K562 (cell line): ENCODE measurements around the gene RFPL1. TPM values are rescaled to one million over a fixed set of nuclear protein-coding genes. Genes with fewer than 3 reads are reported as not detected.

ENCODE experiments used
- ATAC-seq: fragments of 200-7000 bp; cut with Tn5 transposase; 3 replicates; pipeline ENCODE4 v1.9.1; 2020; ENCODE audit warnings: moderate library complexity
- BruUV-seq: library from RNA; stranded (reverse); fragments of 400-500 nt; replicated peaks from 2 replicates; lab custom pipeline; 2021; lab: Mats Ljungman, UMichigan
- CTCF ChIA-PET: fragments of 300-600 bp; formaldehyde crosslinking; extraction: SDS; loops from one replicate; lab custom pipeline; 2021; ENCODE audit warnings: low intra/inter-chr PET ratio; lab: Yijun Ruan, JAX
- POLR2A ChIA-PET: fragments of 300-600, 350-650 bp; sonication (Branson Sonifier 250); formaldehyde crosslinking; extraction: SDS; loops from one replicate; lab custom pipeline; 2021; ENCODE audit warnings: antibody characterized with exemption, inconsistent platforms; lab: Yijun Ruan, JAX
- DNase-seq, 4 experiments: peaks; one replicate each; pipeline versions ENCODE4 v3.0.0 to v3.0.0-alpha.2; 2011 to 2018; ENCODE audit warnings: low spot score in 3 of 4, mixed read lengths in 3 of 4; ENCODE audit errors: extremely low read depth in 1 of 4
- FAIRE-seq: peaks from 2 replicates; lab custom pipeline; 2011; peaks lifted over from hg19 to GRCh38; lab: Jason Lieb, UNC
- H2AFZ ChIP-seq: 2 replicates; pipeline ENCODE4 v1.6.0; 2011; ENCODE audit warnings: low read depth, low read length, control low read depth, inconsistent platforms
- H3K27ac ChIP-seq: fragments of 200-600 bp; 3 replicates; pipeline ENCODE4 v1.8.0; 2011; ENCODE audit warnings: low read depth, mild to moderate bottlenecking, control low read depth, inconsistent platforms, low read length, moderate library complexity, mixed read lengths; ENCODE audit errors: extremely low read depth
- H3K27me3 ChIP-seq, 2 experiments: fragments of 300-600 bp in 1 of 2; 2 replicates in 1 of 2; 3 replicates in 1 of 2; pipeline versions ENCODE4 v1.6.0 to v1.8.0; 2011; ENCODE audit warnings: inconsistent platforms in 2 of 2, low read length in 2 of 2, mild to moderate bottlenecking in 1 of 2, mixed read lengths in 1 of 2, moderate library complexity in 1 of 2; ENCODE audit not compliant: control insufficient read depth in 2 of 2, insufficient read depth in 2 of 2
- H3K36me3 ChIP-seq: fragments of 300-600 bp; 3 replicates; pipeline ENCODE4 v1.8.0; 2011; ENCODE audit warnings: mild to moderate bottlenecking, low read length, inconsistent platforms; ENCODE audit not compliant: control insufficient read depth, insufficient read depth
- H3K4me1 ChIP-seq, 2 experiments: fragments of 200-600 bp in 1 of 2; replicated peaks in 1 of 2; 2 replicates in 1 of 2; 3 replicates in 1 of 2; pipeline versions ENCODE4 v1.5.1 to v1.8.0; 2011; ENCODE audit warnings: inconsistent platforms in 2 of 2, low read length in 2 of 2, mild to moderate bottlenecking in 1 of 2, mixed read lengths in 1 of 2, moderate library complexity in 1 of 2; ENCODE audit not compliant: control insufficient read depth in 2 of 2, insufficient read depth in 2 of 2
- H3K4me2 ChIP-seq: 2 replicates; pipeline ENCODE4 v1.6.1; 2011; ENCODE audit warnings: low read length, control low read depth, inconsistent platforms, mixed read lengths; ENCODE audit not compliant: insufficient read depth
- H3K4me3 ChIP-seq: fragments of 200-600 bp; sonication (generic), shearing (Covaris generic); 2 replicates; pipeline ENCODE4 v1.5.1; 2016; ENCODE audit warnings: control low read depth, inconsistent platforms
- H3K79me2 ChIP-seq: fragments of 200-600 bp; 3 replicates; pipeline ENCODE4 v1.8.0; 2011; ENCODE audit warnings: low read length, inconsistent platforms; ENCODE audit not compliant: control insufficient read depth, insufficient read depth
- H3K9ac ChIP-seq, 2 experiments: 2 replicates each; pipeline versions ENCODE4 v1.6.0 to v1.6.1; 2011; ENCODE audit warnings: low read depth in 2 of 2, low read length in 2 of 2, control low read depth in 1 of 2, inconsistent platforms in 1 of 2, mild to moderate bottlenecking in 1 of 2, mixed read lengths in 1 of 2; ENCODE audit not compliant: insufficient read depth in 1 of 2
- H3K9me1 ChIP-seq: one replicate; pipeline ENCODE4 v1.6.0; 2011; ENCODE audit warnings: inconsistent platforms, mild to moderate bottlenecking, low read length, moderate library complexity; ENCODE audit not compliant: control insufficient read depth, insufficient read depth
- H3K9me3 ChIP-seq: replicated peaks from 2 replicates; pipeline ENCODE4 v1.5.1; 2011; ENCODE audit warnings: low read depth, low read length, inconsistent platforms; ENCODE audit not compliant: control insufficient read depth, insufficient read depth
- H4K20me1 ChIP-seq: replicated peaks from 2 replicates; pipeline ENCODE4 v1.6.1; 2011; ENCODE audit warnings: low read length, inconsistent platforms, mixed read lengths; ENCODE audit not compliant: control insufficient read depth, insufficient read depth
- GABPB1 ChIP-seq: sonication (generic); formaldehyde crosslinking; IDR thresholded peaks from 2 replicates; pipeline ENCODE4 v1.8.0; 2022; ENCODE audit warnings: mild to moderate bottlenecking, missing genetic modification reagents
- HDAC6 ChIP-seq: IDR thresholded peaks from 2 replicates; pipeline ENCODE4 v1.6.1; 2012; ENCODE audit warnings: low read depth, mild to moderate bottlenecking, control low read depth, inconsistent platforms, low read length, moderate library complexity
- HMGN3 ChIP-seq: IDR thresholded peaks from 2 replicates; pipeline ENCODE4 v1.6.1; 2011; ENCODE audit warnings: borderline replicate concordance, low read depth, mild to moderate bottlenecking, mixed read lengths, low read length; ENCODE audit not compliant: insufficient read length; ENCODE audit errors: extremely low read depth
- RFX1 ChIP-seq: fragments of 450-650 bp; IDR thresholded peaks from 2 replicates; pipeline ENCODE4 v1.6.1; 2016; ENCODE audit warnings: mild to moderate bottlenecking, moderate library complexity
- SMARCA4 ChIP-seq: fragments of 450-650 bp; IDR thresholded peaks from 2 replicates; pipeline ENCODE4 v1.6.1; 2016
- ZNF780A ChIP-seq: fragments of 250-450 bp; sonication (Bioruptor Pico); IDR thresholded peaks from 2 replicates; pipeline ENCODE4 v1.5.0; 2021; ENCODE audit warnings: mild to moderate bottlenecking
- WGBS: fragments of 100-300 bp; shearing (Covaris generic); methylation state at CpG from one replicate; pipeline ENCODE4 v1.1.6; 2016; ENCODE audit warnings: low coverage, mixed read lengths; ENCODE audit not compliant: insufficient coverage; ENCODE audit errors: missing lambda C conversion rate; 5-methylcytosine and 5-hydroxymethylcytosine counted together
- in situ Hi-C: fragments of 300-500 bp; cut with MboI; formaldehyde crosslinking; loops from 4 replicates; pipeline ENCODE4 v1.15.0; 2018; ENCODE audit warnings: inconsistent platforms, mixed read lengths
- intact Hi-C: fragments of 100-400 bp; cut with micrococcal nuclease; formaldehyde crosslinking; loops from 2 replicates; pipeline ENCODE4 v1.14.2; 2022
- polyA plus RNA-seq, 8 experiments: library from polyadenylated mRNA; depleted of rRNA in 4 of 8; stranded (reverse) in 5 of 8; unstranded in 3 of 8; fragments of >200 nt; fragmentation: Nextera tagmentation in 2 of 8; fragmentation: Illumina TruSeq in 1 of 8; extraction: Ambion mirVana in 2 of 8; extraction: Trizol in 1 of 8; gene quantifications; 2 replicates each; pipeline versions ENCODE4 v1.2.1 to v1.2.3, GENCODE V29; 2011 to 2014; ENCODE audit warnings: inconsistent platforms in 1 of 8, missing spikeins in 1 of 8
- total RNA-seq, 7 experiments: library from RNA; depleted of rRNA in 6 of 7; stranded (reverse); fragments of >200 nt in 6 of 7; fragmentation: Illumina TruSeq in 2 of 7; extraction: Trizol in 2 of 7; gene quantifications; 2 replicates each; pipeline versions ENCODE4 v1.2.1 to v1.2.3, GENCODE V29; 2011 to 2021; ENCODE audit warnings: low replicate concordance in 1 of 7
- TF ChIP-seq, protein P1 (sequence below): fragments of 150-350 bp; conservative IDR thresholded peaks from 2 replicates; pipeline ENCODE4 v1.6.1; 2014; ENCODE audit warnings: low read length
- TF ChIP-seq, protein P2 (sequence below): fragments of 200-400 bp; formaldehyde crosslinking; IDR thresholded peaks from 2 replicates; pipeline ENCODE4 v1.6.1; 2017; ENCODE audit warnings: mild to moderate bottlenecking, low read depth, low read length, moderate library complexity

RFPL1 gene
- total and polyA plus RNA-seq, 9 of the 15 experiments (the other 6 are each of a cell fraction or from before 2014, with no cell fraction given): not detected

DNA sequence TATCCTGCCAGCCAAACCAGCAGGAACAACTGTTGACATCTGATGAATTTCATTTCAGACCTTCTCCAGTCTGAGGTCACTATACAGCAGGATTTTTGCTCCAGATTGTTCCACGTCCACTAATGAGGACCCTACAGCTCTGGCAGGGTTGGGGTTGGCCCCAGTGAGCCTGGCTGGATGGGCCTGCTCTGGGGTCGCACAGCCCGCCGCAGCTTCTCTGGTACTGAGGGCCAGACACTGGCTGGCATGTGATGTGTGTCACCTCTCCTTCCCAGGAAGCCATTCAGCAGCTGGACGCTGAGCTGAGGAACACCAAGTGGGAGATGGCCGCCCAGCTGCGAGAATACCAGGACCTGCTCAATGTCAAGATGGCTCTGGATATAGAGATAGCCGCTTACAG is 47.1 kb downstream of the RFPL1 start:
- ATAC-seq: no peak
- H3K27me3 ChIP-seq: no peaks in the 10 kb centered on the region
- in situ Hi-C loops: no loop called here
- peaks cover 20% of the 10 kb centered on the region for H3K79me2 ChIP-seq
- TF ChIP-seq RFX1: no peak
- no peak for TF ChIP-seq HDAC6
- TF ChIP-seq GABPB1 (CRISPR knock-in tag): no peak
- TF ChIP-seq ZNF780A: no peak
- TF ChIP-seq HMGN3: no peak
- TF ChIP-seq, protein P1, sequence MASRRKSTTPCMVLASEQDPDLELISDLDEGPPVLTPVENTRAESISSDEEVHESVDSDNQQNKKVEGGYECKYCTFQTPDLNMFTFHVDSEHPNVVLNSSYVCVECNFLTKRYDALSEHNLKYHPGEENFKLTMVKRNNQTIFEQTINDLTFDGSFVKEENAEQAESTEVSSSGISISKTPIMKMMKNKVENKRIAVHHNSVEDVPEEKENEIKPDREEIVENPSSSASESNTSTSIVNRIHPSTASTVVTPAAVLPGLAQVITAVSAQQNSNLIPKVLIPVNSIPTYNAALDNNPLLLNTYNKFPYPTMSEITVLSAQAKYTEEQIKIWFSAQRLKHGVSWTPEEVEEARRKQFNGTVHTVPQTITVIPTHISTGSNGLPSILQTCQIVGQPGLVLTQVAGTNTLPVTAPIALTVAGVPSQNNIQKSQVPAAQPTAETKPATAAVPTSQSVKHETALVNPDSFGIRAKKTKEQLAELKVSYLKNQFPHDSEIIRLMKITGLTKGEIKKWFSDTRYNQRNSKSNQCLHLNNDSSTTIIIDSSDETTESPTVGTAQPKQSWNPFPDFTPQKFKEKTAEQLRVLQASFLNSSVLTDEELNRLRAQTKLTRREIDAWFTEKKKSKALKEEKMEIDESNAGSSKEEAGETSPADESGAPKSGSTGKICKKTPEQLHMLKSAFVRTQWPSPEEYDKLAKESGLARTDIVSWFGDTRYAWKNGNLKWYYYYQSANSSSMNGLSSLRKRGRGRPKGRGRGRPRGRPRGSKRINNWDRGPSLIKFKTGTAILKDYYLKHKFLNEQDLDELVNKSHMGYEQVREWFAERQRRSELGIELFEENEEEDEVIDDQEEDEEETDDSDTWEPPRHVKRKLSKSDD: no peak
- TF ChIP-seq, protein P2, sequence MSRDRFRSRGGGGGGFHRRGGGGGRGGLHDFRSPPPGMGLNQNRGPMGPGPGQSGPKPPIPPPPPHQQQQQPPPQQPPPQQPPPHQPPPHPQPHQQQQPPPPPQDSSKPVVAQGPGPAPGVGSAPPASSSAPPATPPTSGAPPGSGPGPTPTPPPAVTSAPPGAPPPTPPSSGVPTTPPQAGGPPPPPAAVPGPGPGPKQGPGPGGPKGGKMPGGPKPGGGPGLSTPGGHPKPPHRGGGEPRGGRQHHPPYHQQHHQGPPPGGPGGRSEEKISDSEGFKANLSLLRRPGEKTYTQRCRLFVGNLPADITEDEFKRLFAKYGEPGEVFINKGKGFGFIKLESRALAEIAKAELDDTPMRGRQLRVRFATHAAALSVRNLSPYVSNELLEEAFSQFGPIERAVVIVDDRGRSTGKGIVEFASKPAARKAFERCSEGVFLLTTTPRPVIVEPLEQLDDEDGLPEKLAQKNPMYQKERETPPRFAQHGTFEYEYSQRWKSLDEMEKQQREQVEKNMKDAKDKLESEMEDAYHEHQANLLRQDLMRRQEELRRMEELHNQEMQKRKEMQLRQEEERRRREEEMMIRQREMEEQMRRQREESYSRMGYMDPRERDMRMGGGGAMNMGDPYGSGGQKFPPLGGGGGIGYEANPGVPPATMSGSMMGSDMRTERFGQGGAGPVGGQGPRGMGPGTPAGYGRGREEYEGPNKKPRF: no peak
- TF ChIP-seq SMARCA4: no peak
- H3K4me1 ChIP-seq: peaks cover 7 to 20% of the 10 kb centered on the region in 2 experiments; a peak in 3 of 5 replicates
- no peak for FAIRE-seq
- H2AFZ ChIP-seq: no peak overlapping the region
- ChIA-PET POLR2A (interaction anchor here (2.5 kb wide), 1 partner anchor 12 kb away, joined by 7 read pairs; no protein-coding TSS in a partner anchor), CTCF (no interaction called here)
- no peaks in the 10 kb centered on the region for H3K9me3 ChIP-seq
- 46% methylated on average over 3 of the region's 8 CpGs for WGBS
- H4K20me1 ChIP-seq: no peaks in the 10 kb centered on the region
- BruUV-seq: no TSS peak
- H3K9me1 ChIP-seq: no peaks in the 10 kb centered on the region
- no peak overlapping the region for H3K4me3 ChIP-seq
- no peak overlapping the region for H3K27ac ChIP-seq
- no peak overlapping the region for H3K9ac ChIP-seq
- H3K4me2 ChIP-seq: no peak overlapping the region
- DNase-seq: no peak
- peaks cover 30% of the 10 kb centered on the region; the same call in 1 of the 3 replicates for H3K36me3 ChIP-seq
- intact Hi-C loops: no loop called here
